Left renal pelvis (tissue), 4 donors: Measurements from ENCODE around the gene RAD51B. TPM values are rescaled to one million over a fixed set of nuclear protein-coding genes. Genes with fewer than 3 reads are reported as not detected.
"Not testable (repeated sequence)": the region's sequence is repeated elsewhere in the genome, so short reads cannot be mapped to it uniquely, and the experiment has no call there.

Experiments used
- DNase-seq, 4 donors: peaks; one replicate each; pipeline ENCODE4 v3.0.0-alpha.2; 2013; ENCODE audit warnings: low read depth in 4 of 4, low spot score in 3 of 4
- polyA plus RNA-seq, 4 donors: library from polyadenylated mRNA; unstranded; fragments of 120-200 nt; gene quantifications; one replicate each; pipeline ENCODE4 v1.2.1, GENCODE V29; 2013; ENCODE audit not compliant: insufficient read length in 4 of 4

Gene RAD51B
- polyA plus RNA-seq, 4 donors: 9.4 to 12.6 (median 11.6) TPM

DNA sequence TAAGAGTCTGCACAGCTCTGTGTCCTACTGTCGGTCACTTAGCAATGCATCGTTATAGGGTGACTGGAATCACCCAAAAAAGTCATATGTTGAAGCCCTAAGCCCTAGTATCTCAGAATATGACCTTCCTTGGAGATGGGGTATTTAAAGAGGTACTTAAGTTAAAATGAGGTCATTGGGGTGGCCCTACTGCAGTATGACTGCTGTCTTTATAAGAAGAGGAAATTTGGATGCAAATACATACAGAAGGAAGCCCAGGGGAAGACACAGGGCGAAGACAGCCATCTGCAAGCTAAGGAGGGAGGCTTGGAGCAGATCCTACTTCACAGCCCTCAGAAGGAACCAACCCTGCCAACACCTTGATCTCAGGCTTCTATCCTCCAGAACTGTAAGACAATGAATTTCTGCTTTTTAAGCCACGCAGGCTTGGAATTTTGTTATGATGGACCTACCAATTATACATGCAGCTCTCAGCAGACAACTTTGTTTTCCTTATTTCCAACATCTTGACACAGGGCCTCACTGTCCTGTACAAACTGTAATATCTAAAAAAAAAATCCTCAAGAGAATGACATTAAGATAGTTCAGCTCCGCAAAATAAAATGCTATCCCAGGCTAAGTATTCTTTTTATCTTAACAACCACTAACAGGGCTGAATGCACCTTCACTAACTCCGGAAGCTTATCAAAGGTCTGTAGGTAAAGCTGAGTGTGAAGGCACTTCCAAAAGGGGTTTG is 932.9 kb downstream of the RAD51B start:
- DNase-seq: no peak

DNA sequence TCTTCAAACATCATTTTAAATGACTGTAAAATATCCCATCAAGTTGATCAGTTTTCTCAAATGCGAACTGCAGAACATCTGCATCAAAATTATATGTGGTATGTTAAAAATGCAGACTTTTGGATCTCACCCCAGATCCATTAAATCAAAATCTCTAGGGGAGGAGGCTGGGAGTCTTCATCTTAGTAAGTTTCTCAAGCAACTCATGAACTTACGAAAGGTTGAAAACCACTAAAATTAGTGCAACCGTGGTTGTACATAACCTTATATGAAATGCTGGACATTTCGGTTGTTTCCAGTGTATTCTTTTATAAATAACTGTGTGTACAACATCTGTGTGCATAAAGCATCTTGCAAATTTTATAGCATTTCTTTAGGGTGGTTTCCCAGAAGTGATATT is 934.1 kb downstream of the RAD51B start:
- DNase-seq: no peak

DNA sequence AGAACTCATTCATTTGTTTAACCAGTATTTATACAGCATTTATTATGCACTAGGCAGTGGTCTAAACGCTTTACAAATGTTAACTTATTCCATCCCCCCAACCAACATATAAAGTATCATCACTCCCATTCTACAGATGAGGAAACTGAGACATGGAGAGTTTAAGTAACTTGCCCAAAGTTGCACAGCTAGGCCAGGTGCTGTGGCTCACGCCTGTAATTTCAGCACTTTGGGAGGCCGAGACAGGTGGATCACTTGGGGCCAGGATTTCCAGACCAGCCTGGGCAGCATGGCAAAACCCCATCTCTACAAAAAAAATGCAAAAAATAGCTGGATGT is 935.4 kb downstream of the RAD51B start:
- DNase-seq: no peak

DNA sequence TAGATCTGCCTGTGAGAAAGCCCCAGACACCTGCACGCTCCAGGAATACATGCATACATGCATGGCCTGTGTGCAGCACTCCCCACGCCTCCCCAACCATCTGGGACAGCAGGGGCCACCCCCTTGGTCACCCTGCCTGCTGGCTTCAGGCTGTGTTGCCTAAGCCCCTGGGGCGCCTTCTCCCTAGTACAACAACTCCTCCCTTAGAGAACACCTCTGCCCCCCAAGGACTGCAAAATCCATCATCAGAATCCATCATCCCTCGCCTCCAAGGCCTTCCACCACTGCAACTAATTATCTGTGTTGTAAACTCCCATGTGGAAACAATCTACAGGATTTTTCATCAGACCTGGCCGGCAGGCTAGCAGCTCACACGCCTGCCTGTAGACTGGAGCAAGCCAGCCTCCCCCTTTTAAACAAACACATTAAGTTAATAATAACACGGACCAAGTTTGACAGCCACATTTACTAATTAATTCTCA is 936.5 kb downstream of the RAD51B start:
- DNase-seq: no peak

DNA sequence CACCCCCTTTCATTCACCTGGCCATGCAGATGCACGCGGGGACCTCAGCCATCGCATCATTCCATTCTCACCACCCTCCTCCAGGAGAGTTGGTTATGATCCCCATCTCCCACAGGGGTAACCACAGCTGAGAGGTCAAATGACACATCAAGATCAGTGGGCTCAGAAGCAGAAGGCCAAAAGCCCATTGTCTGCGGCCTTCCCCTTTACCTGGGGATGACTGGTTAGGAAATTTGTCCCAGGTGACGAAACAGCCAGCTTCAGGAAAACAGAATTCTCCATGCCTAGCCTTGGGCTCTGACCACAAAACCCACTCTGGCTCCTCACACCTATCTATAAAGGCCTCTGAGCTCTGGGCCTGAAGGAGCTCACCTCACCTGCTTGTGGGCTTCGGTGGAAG is 937.2 kb downstream of the RAD51B start:
- no peak for DNase-seq

DNA sequence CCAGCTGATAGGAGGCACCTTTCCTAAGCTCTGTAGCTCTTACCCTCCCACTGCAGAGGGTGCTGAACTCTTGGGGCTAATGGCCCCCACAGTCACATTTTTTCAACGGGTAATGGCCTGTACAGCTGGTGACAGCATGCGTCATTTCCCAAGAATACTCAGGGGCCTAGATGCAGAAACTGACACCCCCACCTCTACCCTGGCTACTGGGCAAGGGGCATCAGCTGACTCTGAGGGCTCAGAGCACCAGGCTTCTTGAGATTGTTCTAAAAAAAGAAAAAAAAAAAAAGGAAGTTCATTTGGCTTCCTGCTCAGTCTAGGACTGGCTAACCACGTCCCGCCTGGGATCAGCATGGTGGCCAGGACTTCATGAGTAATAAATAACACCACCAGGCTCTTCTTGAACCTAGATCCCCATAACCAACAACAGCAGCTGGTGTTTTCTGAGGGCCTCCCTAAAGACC is 938.1 kb downstream of the RAD51B start:
- DNase-seq: no peak

DNA sequence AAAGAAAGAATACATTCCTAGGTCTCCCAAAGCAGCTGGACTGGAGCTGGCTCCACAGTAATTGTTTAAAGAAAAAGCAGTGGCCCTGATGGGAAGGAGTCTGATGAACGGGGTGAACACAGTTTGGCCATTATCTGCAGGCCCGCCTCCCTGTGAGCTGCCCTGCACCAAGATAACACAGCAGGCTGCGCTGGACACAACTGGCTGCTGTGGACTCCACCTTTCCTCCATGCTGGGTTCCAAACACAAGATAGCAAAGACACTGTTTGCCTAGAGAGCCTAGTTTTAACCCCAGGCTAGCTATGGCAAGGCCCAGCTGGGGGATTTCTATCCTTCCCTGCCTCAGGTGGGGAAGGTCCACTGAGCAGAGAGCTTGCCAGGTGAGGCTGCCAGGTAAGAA is 938.7 kb downstream of the RAD51B start:
- DNase-seq: no peak

DNA sequence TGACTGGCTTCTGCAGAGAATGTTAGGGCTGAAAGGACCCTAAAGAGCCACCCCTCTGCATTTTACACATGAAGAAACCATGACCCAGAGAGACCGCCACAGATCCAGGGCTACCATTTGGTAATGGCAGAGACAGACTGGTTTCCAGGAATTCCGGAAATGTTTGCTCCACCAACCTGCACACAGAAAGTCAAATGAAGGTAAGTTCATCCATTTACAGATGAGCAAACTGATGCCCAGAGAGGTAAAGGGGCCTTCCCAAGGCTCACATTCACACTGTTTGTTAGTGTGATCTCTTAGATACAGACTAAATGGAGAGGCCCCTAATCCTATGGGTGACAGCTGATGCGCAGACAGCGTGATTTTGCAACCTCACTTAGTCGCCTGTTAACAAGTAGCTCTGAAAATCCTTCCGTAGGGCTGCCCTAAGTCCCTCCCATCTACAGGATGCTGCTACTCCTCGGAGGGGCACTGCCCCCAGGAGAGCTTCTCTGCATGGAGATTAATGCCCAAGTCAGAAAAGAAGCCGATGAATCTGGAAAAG is 939.5 kb downstream of the RAD51B start:
- no peak for DNase-seq

DNA sequence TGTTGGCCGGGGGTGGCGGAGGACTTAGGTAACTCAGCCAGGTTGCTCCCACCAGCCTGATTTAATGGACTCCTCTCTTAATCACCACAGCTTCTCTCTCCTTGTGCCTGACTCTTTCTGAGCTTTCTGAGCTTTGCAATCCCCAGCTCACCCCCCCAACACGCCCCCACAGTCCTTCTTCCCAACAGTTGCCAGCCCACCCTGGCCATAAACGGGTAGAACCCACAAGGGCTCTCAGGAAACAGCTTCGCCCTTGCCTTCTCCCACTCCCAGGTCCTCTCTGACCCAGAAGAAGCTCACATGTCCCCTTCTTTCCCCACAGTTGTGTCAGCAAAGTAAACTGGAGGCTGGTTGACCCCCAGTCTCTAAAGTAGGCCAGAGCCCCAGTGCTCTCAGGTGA is 940.4 kb downstream of the RAD51B start:
- no peak for DNase-seq

DNA sequence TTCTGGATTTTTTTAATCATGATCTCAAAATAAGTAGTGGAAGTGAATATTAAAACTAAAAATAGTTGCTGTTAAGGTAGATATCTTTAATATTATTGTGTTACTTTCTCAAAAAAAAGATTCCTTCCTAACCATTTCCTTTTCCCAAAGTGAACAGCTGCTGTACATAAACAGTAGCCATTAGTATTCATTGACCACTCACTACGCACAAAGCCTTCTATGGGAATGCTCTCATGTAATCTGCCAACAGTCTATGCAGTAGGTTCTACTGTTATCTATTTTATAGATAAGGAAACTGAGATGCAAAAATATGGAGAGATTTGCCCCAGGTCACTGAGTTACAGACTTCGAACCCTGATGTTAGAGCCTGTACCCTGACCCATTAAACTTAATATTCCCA is 941.2 kb downstream of the RAD51B start:
- DNase-seq: no peak

DNA sequence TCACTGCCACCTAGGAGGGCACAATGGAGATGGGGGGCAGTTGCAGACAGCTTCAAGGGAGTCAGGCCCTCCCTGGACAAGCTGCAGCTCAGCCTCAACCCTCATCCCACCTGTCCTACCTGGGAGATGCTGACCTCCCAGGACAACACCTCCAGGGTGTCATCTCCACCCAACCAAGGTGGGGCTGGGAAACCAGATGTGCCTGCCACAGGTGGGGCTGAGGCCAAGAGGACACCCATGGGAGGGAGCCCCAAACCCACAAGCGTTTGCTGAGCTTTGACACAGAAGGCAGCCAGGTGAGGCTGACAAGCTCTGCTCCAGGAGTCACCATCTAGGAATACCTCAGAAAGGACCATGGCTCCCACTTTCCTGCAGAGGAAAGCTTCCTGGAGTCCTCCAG is 941.8 kb downstream of the RAD51B start:
- DNase-seq: no peak

DNA sequence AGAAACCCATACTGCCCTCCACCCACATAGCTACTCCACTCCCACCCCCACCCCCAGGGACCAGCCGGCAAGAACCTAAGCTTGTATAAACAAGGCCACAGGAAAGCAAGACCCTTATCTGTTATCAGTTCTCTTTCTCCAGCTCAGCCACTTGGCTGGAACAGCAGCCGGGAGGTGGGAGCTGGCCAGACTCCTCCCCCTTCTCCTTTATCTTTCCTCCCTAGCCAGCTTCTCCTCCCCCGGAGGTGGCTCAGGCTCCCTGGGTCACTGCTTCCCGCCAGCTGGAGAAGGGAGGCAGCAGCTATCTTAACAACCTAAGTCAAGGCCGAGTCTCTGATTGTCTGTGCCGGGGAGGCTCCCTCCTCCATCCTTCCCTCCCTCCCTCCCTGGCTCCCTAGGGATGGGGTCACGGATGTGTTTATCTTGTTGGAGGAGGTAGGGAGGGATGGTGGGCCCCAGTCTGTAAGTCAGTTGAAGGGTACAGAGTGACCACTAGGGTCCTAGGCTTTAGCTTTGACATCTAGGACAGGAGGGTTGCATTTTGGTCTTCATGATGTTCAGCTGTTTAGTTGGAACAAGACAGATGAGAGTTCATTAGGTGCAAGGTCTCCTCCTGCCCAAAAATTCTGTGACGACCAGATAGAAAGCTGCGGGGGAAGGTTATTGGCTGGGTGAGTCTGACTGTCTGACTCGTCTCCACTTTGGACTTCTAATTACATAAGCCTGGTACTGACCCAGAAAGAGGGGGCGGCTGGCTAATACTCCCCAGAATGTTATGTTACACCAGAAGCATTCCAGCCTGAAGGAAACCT is 943.6 kb downstream of the RAD51B start:
- peak in 3 of 4 donors; percentile 77 to 86 (median 80) for DNase-seq

DNA sequence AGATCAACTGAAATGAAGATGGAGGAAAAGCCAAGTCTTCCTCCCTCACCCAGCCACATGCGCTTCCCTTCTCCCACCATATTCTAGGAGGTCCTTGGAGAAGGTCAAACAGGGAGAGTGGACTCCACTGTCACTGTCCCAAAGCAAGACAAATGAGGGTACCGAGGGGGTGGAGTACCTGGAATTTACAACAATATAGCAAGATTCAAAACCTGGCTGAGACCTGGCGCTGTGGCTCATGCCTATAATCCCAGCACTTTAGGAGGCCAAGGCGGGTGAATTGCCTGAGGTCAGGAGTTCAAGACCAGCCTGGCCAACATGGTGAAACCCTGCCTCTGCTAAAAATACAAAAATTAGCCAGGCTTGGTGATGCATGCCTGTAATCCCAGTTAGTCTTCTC is 944.3 kb downstream of the RAD51B start:
- DNase-seq: not testable (repeated sequence)

DNA sequence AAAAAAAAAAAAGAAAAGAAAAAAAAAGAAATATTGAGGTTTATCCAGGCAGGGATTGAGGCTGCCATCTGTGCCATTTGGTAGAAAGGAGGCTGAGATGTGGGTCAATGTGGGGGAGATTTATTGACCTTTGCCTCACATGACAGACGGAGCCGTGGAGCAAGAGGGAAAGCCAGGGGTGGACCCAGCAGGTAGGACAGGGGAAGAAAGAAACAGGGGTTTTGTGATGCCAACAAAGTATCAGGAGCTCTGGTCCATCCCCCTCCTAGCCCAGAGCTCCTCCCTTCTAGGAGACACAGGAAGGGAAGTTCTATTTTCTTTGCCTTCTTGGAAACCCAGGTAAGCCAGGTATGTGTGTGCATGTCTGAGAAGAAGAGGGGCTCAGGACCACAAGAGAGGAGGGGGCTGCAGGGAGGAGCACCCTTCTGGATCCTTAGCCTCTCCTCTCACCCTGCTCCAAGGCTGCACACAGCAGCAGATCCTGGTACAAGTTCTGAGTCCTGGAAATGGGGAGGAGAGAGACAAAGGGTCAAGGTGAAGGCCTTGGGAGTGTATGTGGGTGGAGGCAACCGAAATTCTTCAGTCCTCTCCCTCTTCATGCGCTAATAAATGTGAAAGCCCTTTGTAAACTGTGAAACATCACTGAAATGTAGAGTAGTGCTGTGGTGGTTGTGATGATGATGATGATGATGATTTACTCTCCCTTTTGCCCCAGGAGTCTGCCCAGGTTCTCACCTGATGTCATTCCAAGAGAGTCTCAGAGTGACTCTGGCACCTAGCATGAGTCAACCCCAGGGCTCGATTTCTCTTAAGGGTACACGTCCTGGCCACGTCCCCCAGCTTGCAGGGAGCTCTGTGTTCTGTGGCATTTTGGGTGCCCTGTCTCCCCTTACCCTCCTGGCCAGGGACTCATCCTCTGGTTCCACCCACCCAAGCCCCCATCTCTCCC is 947.0 kb downstream of the RAD51B start:
- DNase-seq: no peak

DNA sequence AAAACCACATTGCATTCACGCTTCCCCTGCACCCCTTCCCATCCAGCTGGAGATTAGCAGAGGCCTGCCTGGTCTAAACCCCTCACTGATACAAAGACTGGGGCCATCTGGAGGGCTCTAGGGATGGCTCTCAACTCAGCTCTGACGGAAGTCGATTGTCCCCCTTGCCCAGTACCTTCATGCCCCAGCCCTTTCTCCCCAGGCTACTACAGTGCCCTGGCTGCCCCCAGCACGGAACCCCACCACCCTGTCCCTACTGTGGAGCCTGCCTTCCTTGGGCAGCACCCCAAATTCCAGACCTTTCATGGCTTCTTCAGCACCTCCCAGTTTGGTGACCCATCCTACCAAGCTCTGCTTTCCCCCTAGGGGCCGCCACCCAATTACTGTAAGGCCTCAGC is 947.7 kb downstream of the RAD51B start:
- DNase-seq: no peak

DNA sequence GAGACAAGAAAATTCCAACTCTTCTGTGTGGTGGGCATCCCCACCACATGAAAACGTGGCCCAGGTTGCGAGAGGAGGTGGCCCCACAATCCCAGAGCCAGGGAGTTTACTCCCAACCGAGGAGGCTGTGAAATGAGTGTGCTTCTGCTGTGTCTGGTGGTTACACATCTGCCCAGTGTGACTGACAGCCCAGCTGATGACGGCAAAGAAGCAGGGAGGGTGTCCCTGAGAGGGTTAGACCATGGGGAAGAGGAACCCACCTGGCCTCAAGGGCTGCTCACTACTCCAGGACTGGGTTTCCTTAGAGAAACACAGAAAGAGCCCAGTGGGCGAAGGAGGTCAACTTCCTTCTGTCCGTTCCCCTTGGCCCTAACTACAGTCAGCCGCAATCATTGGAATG is 948.7 kb downstream of the RAD51B start:
- DNase-seq: no peak

DNA sequence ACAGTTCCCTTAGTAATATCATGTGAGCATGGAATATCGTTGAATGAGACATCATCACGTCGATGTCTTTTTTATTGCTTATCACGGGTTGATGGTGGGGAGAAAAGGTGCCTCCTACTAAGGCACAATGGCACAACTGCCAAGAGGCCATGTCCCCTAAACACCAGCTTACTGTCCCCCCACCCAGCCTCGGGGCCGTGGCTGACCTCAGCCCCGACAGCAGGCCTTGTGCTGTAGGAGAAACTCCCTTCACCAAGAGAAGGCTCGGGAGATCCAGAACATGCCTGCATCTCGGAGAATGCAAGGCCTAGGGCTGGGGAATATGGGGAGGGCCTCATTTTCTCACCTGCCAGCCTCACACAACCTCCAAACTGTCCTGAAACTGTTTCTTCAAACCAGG is 950.5 kb downstream of the RAD51B start:
- no peak for DNase-seq

DNA sequence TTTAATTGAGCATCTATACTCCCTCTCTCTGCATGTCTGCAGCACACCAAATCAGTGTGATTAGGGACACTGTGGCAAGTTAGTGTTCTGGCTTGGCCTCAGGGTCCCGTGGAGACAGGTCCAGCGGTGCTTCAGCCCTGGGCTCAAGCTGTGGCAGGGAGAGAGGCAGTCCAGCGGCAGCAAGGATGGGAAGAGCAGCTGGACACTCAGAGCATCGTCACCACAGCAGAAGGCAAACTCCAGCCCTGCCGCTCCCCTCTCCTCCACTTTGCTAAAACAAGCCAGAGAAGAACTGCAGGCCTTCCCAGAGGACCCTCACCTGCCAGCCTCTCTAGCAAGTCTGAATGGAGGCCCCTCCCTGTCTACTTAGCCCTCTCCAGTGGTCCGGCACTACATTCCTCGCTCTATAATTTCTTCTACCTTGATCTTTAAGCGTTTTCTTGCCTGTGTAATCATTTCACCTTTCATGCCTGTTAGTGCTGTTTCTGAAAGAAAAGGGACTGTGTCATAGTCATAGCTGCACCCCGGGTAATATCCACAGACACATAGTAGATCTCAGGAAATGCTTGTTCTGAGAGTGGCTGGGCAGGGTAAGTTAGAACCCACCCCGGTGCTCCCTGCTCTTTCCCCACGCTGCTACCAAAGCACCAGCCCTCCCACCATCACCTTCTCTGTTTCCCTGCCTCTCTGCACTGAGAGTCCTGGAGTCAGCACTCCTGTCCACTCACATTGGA is 951.1 kb downstream of the RAD51B start:
- no peak for DNase-seq

DNA sequence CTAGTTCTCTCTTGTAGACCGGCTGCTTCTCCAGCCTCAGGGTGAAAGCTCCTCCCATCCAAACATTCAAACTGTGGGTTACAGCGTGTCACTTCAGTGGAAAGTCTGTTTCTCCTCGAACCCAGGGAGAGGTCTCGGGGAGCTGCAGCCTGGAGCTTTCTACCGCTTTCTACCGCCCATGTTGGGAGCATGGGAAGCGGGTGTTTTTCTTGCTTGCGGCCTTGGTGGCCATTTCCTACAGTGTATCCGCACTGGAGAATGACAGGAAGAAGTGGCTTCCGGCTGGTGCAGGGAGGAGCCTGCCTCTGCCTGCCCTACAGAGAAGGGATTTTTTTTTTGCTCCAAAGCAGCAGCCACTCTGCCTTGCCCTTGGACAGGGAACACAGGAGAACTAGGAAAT is 952.1 kb downstream of the RAD51B start:
- no peak for DNase-seq
